ENCODE measurements around the gene SETBP1. TPM values are rescaled to one million over a fixed set of nuclear protein-coding genes. Genes with fewer than 3 reads are reported as not detected.

The SETBP1 gene
- total and polyA plus RNA-seq, 2 of the 13 experiments (the other 11 are each of a cell fraction or from before 2014, with no cell fraction given): 0.18 to 0.65 TPM

- H4K20me1 ChIP-seq (ENCODE audit: insufficient read depth, low read length): no peaks in the 10 kb centered on the region
- no peak overlapping the region for H3K4me2 ChIP-seq (ENCODE audit: low read depth, low read length)
- CTCF ChIA-PET (ENCODE audit: low intra/inter-chr PET ratio, low total read pairs): no interaction called here
- no peak for FAIRE-seq
- no peak overlapping the region for H3K4me3 ChIP-seq (replicated peaks in 1 of 3; ENCODE audit: insufficient read depth in 1 of 3, low read depth in 2 of 3, low read length in 3 of 3)
- no peaks in the 10 kb centered on the region for H3K36me3 ChIP-seq (replicated peaks in 1 of 2; ENCODE audit: control insufficient read depth in 1 of 2, insufficient read depth in 2 of 2, low read length in 2 of 2)
- intact Hi-C loops (cut with micrococcal nuclease; ENCODE audit: unreplicated experiment) (no loop called here), in situ Hi-C loops (cut with HindIII; ENCODE audit: extremely low pct_ligation_motif_present, low pct_unique_long_range_greater_than_20kb) (no loop called here)
- POLR2A ChIA-PET: no interaction called here
- 0% methylated on average over 1 of the region's 1 CpG for WGBS (ENCODE audit: low lambda C conversion rate)
- TF ChIP-seq PCBP1 (IDR thresholded peaks at IDR 0.05; ENCODE audit: borderline replicate concordance, low read depth, low read length): no peak
- no peak for TF ChIP-seq CTCF (CRISPR knock-in tag; IDR thresholded peaks at IDR 0.05)
- no peak for TF ChIP-seq CENPBD1 (CRISPR knock-in tag; IDR thresholded peaks at IDR 0.05; ENCODE audit: borderline replicate concordance, low read depth)
- no peak for TF ChIP-seq ZSCAN20 (CRISPR knock-in tag; IDR thresholded peaks at IDR 0.05; ENCODE audit: borderline replicate concordance)
- no peak for TF ChIP-seq SMC3 (IDR thresholded peaks at IDR 0.05; ENCODE audit: low read length)
- TF ChIP-seq SP5 (CRISPR knock-in tag; IDR thresholded peaks at IDR 0.05; ENCODE audit: borderline replicate concordance, low read depth): no peak
- TF ChIP-seq ZNF281 (CRISPR knock-in tag; IDR thresholded peaks at IDR 0.05; ENCODE audit: borderline replicate concordance): no peak
- TF ChIP-seq ZNF790 (CRISPR knock-in tag; IDR thresholded peaks at IDR 0.05; ENCODE audit: borderline replicate concordance): no peak
- TF ChIP-seq FOXM1 (CRISPR knock-in tag; IDR thresholded peaks at IDR 0.05): no peak
- no peak overlapping the region for H2AFZ ChIP-seq (ENCODE audit: low read length)
- ATAC-seq: no peak
- H3K4me1 ChIP-seq (ENCODE audit: insufficient read depth, low read length): no peaks in the 10 kb centered on the region
- no peak overlapping the region for H3K27ac ChIP-seq (ENCODE audit: extremely low read length, insufficient read depth, low read length)
- H3K79me2 ChIP-seq (ENCODE audit: insufficient read depth, low read length): no peaks in the 10 kb centered on the region
- H3K27me3 ChIP-seq (ENCODE audit: control insufficient read depth in 1 of 2, insufficient read depth in 2 of 2, low read length in 2 of 2): no peaks in the 10 kb centered on the region; a peak in 1 of 5 replicates
- no peak overlapping the region for H3K9ac ChIP-seq (ENCODE audit: insufficient read depth, low read depth, low read length)
- BruUV-seq (replicated peaks): no TSS peak
- DNase-seq (ENCODE audit: low spot score): no peak
- 0 out of 2 replicates have a peak, but pooled peaks cover 3% of the 10 kb centered on the region for H3K9me3 ChIP-seq (ENCODE audit: low read length)
Measured at GRCh38 chr18:45111502-45111848, 430.8 kb downstream of the SETBP1 start.
